Caco-2 (cell line): ENCODE data around the gene PES1. TPM values are rescaled to one million over a fixed set of nuclear protein-coding genes. Genes with fewer than 3 reads are reported as not detected.

Source experiments
- BruUV-seq: library from RNA; stranded (reverse); fragments of 400-500 nt; replicated peaks from 2 replicates; lab custom pipeline; 2021; lab: Mats Ljungman, UMichigan
- CTCF ChIA-PET: fragments of 300-600 bp; sonication (Branson Sonifier 250); formaldehyde crosslinking; loops from one replicate; lab custom pipeline; 2022; ENCODE audit warnings: antibody characterized with exemption; lab: Charles Lee
- POLR2A ChIA-PET: fragments of 300-600 bp; sonication (Branson Sonifier 250); formaldehyde crosslinking; loops from one replicate; lab custom pipeline; 2022; ENCODE audit warnings: antibody characterized with exemption; lab: Charles Lee
- DNase-seq, 2 experiments: peaks; one replicate each; pipeline versions ENCODE4 v3.0.0 to v3.0.0-alpha.2; 2020 to 2022
- H3K27me3 ChIP-seq: replicated peaks from 2 replicates; pipeline ENCODE4 v1.6.0; 2011; ENCODE audit warnings: low read length; ENCODE audit not compliant: control insufficient read depth, insufficient read depth
- H3K36me3 ChIP-seq: 2 replicates; pipeline ENCODE4 v1.5.1; 2011; ENCODE audit warnings: low read length; ENCODE audit not compliant: control insufficient read depth, insufficient read depth
- H3K4me1 ChIP-seq: fragments of 250-450 bp; sonication (Bioruptor Pico); 2 replicates; pipeline ENCODE4 v1.5.1; 2020; ENCODE audit warnings: mild to moderate bottlenecking
- H3K4me3 ChIP-seq: 2 replicates; pipeline ENCODE4 v1.5.1; 2011; ENCODE audit warnings: low read depth, mild to moderate bottlenecking, control low read depth, low read length
- H3K9me3 ChIP-seq: fragments of 250-450 bp; sonication (Bioruptor Pico); 2 replicates; pipeline ENCODE4 v1.5.1; 2020; ENCODE audit warnings: mild to moderate bottlenecking, moderate library complexity
- H3K27ac Mint-ChIP-seq: one replicate; pipeline ENCODE4 v1.8.0; 2022; ENCODE audit warnings: mixed read lengths; ENCODE audit not compliant: unreplicated experiment
- H3K27me3 Mint-ChIP-seq: one replicate; pipeline ENCODE4 v1.8.0; 2022; ENCODE audit warnings: mixed read lengths; ENCODE audit not compliant: insufficient read depth, unreplicated experiment
- H3K36me3 Mint-ChIP-seq: one replicate; pipeline ENCODE4 v1.8.0; 2022; ENCODE audit warnings: mild to moderate bottlenecking, mixed read lengths; ENCODE audit not compliant: insufficient read depth, unreplicated experiment
- H3K4me1 Mint-ChIP-seq: one replicate; pipeline ENCODE4 v1.8.0; 2022; ENCODE audit warnings: low read depth, mixed read lengths; ENCODE audit not compliant: unreplicated experiment
- H3K4me3 Mint-ChIP-seq: one replicate; pipeline ENCODE4 v1.8.0; 2022; ENCODE audit warnings: mild to moderate bottlenecking, moderate library complexity, mixed read lengths; ENCODE audit not compliant: unreplicated experiment
- H3K9me3 Mint-ChIP-seq: one replicate; pipeline ENCODE4 v1.8.0; 2022; ENCODE audit warnings: mixed read lengths; ENCODE audit not compliant: unreplicated experiment
- intact Hi-C: fragments of 100-400 bp; cut with micrococcal nuclease; formaldehyde crosslinking; loops from one replicate; pipeline ENCODE4 v1.10.0; 2022; ENCODE audit not compliant: unreplicated experiment
- total RNA-seq: library from RNA; stranded (reverse); gene quantifications from 2 replicates; pipeline ENCODE4 v1.2.3, GENCODE V29; 2022
- TF ChIP-seq, protein P1 (sequence below), 2 experiments: fragments of 200-600 bp in 1 of 2; IDR thresholded peaks; 1 replicate in 1 of 2; 2 replicates in 1 of 2; pipeline versions ENCODE4 v1.5.1 to v1.8.0; 2011 to 2022; ENCODE audit warnings: antibody characterized with exemption in 1 of 2, control low read depth in 1 of 2, inconsistent platforms in 1 of 2, low read depth in 1 of 2, low read length in 1 of 2, mild to moderate bottlenecking in 1 of 2, moderate library complexity in 1 of 2; ENCODE audit not compliant: insufficient read depth in 1 of 2, severe bottlenecking in 1 of 2, unreplicated experiment in 1 of 2

Gene PES1
- total RNA-seq, 1 experiment from 2014 or later = 110 TPM

DNA sequence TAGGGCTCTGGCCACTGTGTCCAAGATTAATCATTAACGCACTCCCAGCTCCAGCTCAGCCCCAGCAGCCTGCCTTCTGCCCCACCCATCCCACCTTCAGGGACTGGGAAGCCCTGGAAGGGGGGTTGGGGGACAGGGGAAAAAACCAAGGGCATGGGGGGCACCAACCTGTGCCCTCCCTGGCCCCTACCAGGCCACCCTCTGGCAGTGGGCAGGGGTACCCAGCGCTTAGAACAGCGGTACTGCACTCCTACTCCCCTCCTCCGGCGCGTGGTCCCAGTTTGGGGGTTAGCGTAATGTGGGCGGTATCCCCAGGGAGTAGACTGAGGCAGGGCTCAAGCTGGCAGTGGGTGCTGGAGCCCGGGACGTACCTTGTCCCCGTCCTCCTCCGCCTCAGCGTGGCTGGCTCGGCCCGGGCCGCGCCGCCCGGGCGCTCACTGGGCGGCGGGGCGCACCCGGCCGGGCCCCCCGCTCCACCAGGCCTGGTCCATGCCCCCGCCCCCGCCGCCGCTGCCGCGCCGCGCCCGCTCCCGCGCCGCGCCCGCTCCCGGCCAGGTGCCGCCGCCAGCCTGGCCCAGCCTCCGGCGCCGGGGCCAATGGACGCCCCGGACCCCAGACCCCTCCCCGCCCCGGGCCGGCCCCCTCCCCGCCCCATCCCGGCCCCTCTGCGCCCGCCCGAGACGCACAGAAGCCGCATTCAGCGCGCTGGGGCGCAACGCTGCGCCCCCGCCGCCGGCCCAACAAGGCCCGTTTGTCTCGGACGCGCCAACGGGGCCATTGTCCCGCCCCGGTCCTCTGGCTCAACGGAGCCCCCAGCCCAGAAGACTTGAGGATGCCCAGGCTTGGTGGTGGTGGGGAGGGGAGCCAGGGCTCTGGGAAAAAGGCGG lies 17.4 kb downstream of the PES1 start, which contains the start of gene GAL3ST1:
Gene GAL3ST1, minus strand, starts transcription at position 571 of the 887 bp plus-strand sequence. CDS start 17,273 bp downstream, outside the sequence.
- H3K36me3 Mint-ChIP-seq = peaks cover 26% of the 10 kb centered on the region
- H3K4me3 Mint-ChIP-seq = peak within 1 kb of the TSS; percentile 71
- ChIA-PET POLR2A (interaction anchor here (0.6 kb wide), 1 partner anchor 17 kb away, joined by 4 read pairs; the partner anchor contains the start of gene PES1), CTCF (interaction anchor here (0.6 to 1.9 kb wide), 3 partner anchors 17 to 28 kb away, joined by 3 to 7 read pairs (median 5); no protein-coding TSS in a partner anchor)
- intact Hi-C loops = loop anchor here (1.0 kb wide), 1 partner anchor 18 kb away; no protein-coding TSS in a partner anchor
- peak within 1 kb of the TSS; percentile 63 for H3K27ac Mint-ChIP-seq
- peak; percentile 77 to 80 for DNase-seq
- no peaks in the 10 kb centered on the region for H3K9me3 ChIP-seq
- no peaks in the 10 kb centered on the region for H3K27me3 ChIP-seq
- TF ChIP-seq, protein P1, sequence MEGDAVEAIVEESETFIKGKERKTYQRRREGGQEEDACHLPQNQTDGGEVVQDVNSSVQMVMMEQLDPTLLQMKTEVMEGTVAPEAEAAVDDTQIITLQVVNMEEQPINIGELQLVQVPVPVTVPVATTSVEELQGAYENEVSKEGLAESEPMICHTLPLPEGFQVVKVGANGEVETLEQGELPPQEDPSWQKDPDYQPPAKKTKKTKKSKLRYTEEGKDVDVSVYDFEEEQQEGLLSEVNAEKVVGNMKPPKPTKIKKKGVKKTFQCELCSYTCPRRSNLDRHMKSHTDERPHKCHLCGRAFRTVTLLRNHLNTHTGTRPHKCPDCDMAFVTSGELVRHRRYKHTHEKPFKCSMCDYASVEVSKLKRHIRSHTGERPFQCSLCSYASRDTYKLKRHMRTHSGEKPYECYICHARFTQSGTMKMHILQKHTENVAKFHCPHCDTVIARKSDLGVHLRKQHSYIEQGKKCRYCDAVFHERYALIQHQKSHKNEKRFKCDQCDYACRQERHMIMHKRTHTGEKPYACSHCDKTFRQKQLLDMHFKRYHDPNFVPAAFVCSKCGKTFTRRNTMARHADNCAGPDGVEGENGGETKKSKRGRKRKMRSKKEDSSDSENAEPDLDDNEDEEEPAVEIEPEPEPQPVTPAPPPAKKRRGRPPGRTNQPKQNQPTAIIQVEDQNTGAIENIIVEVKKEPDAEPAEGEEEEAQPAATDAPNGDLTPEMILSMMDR (IDR thresholded peaks at IDR 0.05; ENCODE audit: insufficient read depth in 1 of 2, low read depth in 1 of 2, low read length in 1 of 2, severe bottlenecking in 1 of 2, unreplicated experiment in 1 of 2) = no peak
- no peaks in the 10 kb centered on the region for H3K9me3 Mint-ChIP-seq
- peaks cover 4% of the 10 kb centered on the region for H3K36me3 ChIP-seq
- BruUV-seq = no TSS peak
- peak within 1 kb of the TSS; percentile 73 for H3K4me3 ChIP-seq
- H3K4me1 ChIP-seq = peaks cover 31% of the 10 kb centered on the region
- H3K27me3 Mint-ChIP-seq = no peaks in the 10 kb centered on the region
- peaks cover 19% of the 10 kb centered on the region for H3K4me1 Mint-ChIP-seq

DNA sequence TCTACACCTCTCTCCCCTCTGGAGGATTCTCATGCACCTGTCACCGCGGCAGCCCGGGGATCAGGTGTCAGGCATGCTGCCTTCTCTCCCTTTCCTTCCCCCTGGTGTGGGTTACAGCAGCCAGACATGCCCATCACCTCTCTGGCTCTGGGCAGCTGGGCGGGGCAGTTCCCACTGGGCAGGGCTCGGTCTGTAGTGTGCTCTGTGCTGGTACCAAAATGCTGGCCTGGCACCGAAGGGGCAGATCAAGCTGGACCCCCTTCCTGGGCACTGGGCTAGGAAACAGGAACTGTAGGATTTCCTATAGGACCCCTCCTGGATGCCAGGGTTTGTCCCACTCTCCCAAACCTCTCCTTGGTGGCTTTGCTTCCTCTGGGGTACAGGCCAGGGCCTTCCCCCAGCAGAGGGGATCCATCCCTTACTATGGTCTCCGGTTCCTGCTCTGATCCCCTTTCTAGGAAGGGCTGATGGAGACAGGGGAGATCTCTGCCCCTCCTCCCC lies 18.1 kb downstream of the PES1 start:
- no peaks in the 10 kb centered on the region for H3K27me3 ChIP-seq
- H3K9me3 ChIP-seq = no peaks in the 10 kb centered on the region
- peaks cover 2% of the 10 kb centered on the region; the same call in 1 of the 2 replicates for H3K36me3 ChIP-seq
- Mint-ChIP-seq H3K9me3 (no peaks in the 10 kb centered on the region), H3K4me1 (peaks cover 19% of the 10 kb centered on the region), H3K27ac (peak overlapping the region; percentile 63), H3K4me3 (peak overlapping the region; percentile 71), H3K27me3 (no peaks in the 10 kb centered on the region), H3K36me3 (peaks cover 24% of the 10 kb centered on the region)
- H3K4me1 ChIP-seq = peaks cover 31% of the 10 kb centered on the region
- BruUV-seq = no TSS peak
- CTCF ChIA-PET = interaction anchor here (0.6 to 1.9 kb wide), 2 partner anchors 19 to 28 kb away, joined by 5 to 7 read pairs; no protein-coding TSS in a partner anchor
- POLR2A ChIA-PET = interaction anchor here (0.6 kb wide), 1 partner anchor 18 kb away, joined by 4 read pairs; the partner anchor contains the start of gene PES1
- DNase-seq = peak in 1 of 2 experiments; percentile 18
- H3K4me3 ChIP-seq = peak overlapping the region; percentile 73
- intact Hi-C loops = loop anchor here (1.0 kb wide), 1 partner anchor 19 kb away; no protein-coding TSS in a partner anchor
- TF ChIP-seq, protein P1 (IDR thresholded peaks at IDR 0.05; ENCODE audit: insufficient read depth in 1 of 2, low read depth in 1 of 2, low read length in 1 of 2, severe bottlenecking in 1 of 2, unreplicated experiment in 1 of 2) = no peak
